GM21737 (cell line): Measurements from ENCODE around the gene CDH12.

Experiments
- ATAC-seq: cut with Tn5 transposase; IDR thresholded peaks from one replicate; pipeline ENCODE4 v1.9.1; 2021; ENCODE audit warnings: mild to moderate bottlenecking, moderate library complexity; ENCODE audit not compliant: unreplicated experiment

Gene CDH12

DNA sequence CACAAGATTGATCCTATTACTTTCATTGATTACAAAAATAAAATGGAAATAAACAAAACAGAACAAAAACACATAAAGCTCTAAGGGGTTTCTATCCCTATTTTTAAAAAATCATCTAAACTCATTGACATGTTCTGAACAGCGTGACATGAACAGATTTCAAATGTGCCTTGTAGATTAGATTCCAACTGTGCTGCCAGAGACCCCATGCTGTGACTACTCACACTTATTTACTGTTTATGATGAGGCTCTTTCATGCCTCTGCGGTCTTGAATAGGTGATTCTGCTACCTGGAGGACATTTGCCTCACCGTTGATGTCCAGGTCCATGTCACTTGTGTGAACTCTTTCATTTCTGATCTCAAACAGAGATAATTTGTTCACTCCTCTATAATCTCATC is 990.2 kb downstream of the CDH12 start:
- no peak for ATAC-seq

DNA sequence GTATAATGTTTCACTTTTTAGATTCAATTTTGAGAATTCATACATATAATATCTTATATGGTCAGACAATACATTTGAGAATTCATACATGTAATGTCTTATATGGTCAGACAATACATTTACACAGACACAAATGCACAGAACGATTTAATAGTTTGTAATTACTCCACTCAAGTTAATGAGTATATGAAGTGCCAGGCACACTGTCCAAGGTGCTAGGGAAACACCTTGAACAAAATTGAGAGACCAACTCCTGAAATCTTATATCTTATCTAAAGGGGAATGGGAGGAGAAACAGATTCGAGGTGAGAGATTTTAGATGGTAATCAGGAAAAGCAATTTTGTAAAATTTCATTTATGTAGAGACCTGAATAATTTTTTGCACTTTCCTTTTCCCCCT is 994.7 kb downstream of the CDH12 start:
- no peak for ATAC-seq

GRCh38 chr5:21856987-21857386 is 996.2 kb downstream of the CDH12 start:
- no peak for ATAC-seq

- ATAC-seq: no peak
Measured at GRCh38 chr5:21847300-21847699, 1005.8 kb downstream of the CDH12 start.

DNA sequence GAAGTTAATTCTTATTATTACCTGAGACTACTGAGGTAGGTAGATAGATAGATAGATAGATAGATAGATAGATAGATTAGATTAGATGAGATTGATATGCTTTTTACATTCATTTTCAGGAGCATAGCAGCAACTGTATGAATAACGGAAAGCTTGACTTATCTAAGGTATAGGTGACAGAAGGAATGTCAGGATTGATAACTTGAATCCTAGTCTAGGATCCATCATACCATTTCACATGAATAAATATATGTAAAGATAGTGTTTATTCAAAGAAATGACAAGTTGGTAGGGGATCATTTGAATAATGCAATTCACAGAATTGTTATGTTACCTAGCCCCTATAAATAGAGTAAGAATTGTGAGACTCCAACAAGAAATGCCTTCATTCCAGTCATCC is 1008.2 kb downstream of the CDH12 start:
- ATAC-seq: no peak

GRCh38 chr5:21834863-21835262 is 1018.3 kb downstream of the CDH12 start:
- no peak for ATAC-seq

DNA sequence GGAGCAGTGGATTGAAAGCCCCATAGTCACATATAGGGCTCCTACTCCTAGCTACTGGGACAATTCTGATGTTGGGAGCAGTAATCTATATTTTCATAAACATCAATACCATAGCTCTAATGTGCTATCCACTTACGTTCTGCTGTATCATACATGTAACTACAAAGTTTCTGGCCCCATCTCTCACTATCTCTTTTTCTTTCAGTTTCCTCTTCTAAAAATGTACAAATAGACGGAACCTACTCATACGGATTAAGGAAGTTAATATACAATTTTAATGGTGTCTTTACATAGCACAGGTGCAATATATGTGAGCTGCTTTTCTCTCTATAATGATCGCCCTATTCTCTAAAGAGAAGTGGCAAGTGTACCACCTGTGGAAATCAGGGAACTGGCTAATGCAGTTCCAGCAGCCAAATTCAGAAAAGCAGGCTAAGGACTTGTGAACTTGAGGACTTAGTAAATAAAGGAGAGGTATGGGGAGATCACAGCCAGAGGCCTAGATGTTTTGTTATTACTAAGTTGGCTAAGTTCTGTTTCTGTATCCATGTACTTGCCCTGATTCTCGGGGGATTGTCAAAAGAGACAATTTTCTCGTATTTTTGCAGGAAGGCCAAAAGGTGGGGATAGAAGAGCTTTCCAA is 1021.9 kb downstream of the CDH12 start:
- ATAC-seq: peak; percentile 96

- ATAC-seq: no peak
Measured at GRCh38 chr5:21826884-21827283, 1026.3 kb downstream of the CDH12 start.

DNA sequence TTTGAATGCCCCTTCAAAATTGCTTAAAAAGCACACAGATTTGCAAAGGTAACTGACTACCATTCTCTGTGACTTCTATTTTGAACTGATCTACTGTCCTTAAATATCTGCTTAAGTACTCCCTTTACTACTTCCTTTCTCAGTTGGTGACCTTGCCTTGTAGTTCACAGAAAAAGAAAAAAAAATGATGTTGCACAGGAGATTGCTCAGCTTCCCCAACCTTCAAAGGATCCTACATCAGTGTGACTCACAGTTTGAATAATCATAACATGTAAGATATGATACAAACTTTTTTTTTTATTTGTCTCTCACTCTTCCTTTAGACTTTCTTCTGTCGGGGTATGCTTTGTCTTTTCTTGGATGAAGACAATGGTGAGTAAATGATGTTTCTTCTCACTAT is 1029.6 kb downstream of the CDH12 start:
- ATAC-seq: no peak

DNA sequence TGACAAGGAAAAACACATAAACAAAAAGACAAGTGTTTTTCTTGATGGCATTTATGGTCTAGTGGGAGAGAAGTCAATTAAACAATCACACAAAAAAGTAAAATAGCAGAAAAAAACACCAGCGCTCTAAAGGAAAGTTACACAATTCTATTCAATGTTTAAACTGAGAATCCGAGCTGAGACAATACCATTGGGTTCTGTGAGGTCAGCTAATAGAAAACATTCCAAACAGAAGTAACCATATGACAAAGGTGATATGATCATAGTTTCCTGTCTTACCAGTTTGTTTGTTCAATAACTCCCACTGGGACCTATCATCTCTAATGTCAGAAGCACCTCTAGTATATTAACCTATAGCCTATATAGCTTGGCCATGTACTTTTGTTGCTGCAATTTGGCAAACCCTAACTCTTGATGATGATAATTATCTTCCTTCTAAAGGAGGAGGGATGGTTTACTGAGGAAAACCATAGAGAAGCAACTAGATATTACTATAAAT is 1030.0 kb downstream of the CDH12 start:
- no peak for ATAC-seq

GRCh38 chr5:21820527-21820926 is 1032.6 kb downstream of the CDH12 start:
- no peak for ATAC-seq

DNA sequence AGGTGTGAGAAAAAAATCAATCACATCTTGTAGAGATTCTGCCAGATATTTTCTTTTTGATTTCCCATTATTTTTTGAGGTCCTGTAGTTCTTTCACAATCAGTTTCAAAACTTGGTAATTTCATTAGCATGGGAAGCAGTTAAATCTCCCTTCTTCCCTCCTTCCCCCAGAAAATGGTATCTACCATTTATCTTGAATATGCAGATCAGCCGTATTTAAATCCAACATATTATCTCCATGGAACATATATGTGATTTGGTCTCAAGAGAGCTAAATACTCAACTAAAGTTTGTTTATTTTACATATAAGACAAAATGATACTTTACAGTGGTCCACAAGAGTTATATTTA is 1034.8 kb downstream of the CDH12 start:
- no peak for ATAC-seq

- no peak for ATAC-seq
Measured at GRCh38 chr5:21817668-21818369, 1035.3 kb downstream of the CDH12 start.

GRCh38 chr5:21810737-21811316 is 1042.3 kb downstream of the CDH12 start:
- ATAC-seq: no peak

- no peak for ATAC-seq
Measured at GRCh38 chr5:21809611-21810010, 1043.5 kb downstream of the CDH12 start.

- no peak for ATAC-seq
Measured at GRCh38 chr5:21807953-21808352, 1045.2 kb downstream of the CDH12 start.

DNA sequence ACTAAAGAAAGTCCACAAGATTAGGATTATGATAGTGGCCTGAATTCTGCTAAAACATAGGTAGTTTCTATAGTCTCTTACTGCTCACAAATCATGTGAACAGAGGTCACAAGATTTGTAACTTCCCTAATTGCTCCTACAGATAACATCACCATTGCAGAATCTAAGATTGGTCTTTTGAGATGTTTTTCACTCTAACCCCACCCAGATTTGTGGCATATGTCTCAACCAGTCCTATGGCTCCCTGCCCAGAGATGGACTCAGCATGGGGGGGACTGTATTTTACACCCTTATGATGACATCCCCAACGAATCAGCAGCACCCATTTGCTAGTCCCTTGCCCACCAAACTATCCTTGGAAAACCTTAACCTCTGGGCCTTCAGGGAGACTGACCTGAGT is 1046.2 kb downstream of the CDH12 start:
- no peak for ATAC-seq

DNA sequence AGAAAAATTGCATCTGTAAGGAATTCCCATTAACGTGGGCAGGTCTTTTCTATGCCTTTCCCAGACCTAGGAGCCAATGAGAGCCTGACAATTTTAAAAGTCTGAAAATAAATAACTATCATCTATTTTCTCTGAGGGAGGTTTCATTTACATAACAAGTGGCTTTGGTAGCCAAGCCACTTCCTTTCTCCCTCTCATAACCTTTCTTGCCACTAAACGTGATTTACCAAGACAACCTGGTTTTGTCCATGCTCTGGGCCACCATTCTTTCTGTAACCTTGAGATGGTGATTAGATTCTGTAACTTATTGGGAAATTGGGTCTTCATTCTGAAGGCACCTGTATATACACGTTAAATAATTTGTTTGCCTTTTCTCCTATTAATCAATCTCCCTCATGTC is 1046.9 kb downstream of the CDH12 start:
- ATAC-seq: no peak

DNA sequence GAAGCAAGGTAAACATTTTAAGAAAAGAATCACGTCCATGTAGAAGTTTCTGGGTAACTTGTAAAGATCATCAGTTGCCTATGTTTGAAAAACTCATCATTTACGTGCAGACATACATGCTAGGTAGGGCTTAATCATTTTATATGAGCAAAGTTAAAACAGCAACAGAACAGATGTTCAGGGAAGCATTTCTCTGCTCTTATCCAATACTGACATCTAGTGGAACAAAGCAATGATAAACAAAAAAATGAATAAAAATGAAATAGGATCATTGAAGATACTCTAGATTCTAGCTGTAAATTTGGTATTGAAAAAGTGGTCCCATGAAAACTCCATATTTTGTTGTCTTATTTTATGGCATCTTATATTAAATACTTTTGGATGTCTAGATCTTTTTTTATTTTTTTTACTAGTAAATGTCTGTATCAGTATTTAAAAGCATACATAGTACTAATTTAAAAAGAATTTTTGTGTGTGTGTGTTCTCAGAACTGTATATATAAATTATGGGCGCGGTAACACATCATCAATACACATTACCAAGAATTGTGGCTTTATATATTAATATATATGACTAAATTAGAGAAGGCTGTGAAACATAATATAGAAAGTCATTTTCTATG is 1050.2 kb downstream of the CDH12 start:
- ATAC-seq: no peak

GRCh38 chr5:21802100-21802499 is 1051.0 kb downstream of the CDH12 start:
- no peak for ATAC-seq

DNA sequence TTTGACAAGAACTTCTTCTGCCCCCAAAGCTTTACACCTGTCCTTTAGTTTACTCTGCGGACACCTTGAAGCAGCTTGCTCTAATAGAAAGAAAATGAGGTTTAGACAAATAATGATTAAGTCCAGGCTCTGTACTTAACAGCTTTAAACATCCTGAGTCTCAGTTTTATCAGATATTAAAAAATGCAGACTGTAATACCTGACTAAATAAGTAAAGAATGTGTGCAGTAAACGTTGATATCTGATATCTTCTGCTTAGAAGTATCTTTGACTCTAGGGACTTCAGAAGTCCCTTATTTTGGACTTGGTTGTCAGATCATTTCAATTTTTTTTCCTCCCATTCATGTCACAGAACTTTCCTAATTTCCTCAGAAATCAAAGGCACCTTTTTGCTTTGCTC is 1060.4 kb downstream of the CDH12 start:
- ATAC-seq: no peak

DNA sequence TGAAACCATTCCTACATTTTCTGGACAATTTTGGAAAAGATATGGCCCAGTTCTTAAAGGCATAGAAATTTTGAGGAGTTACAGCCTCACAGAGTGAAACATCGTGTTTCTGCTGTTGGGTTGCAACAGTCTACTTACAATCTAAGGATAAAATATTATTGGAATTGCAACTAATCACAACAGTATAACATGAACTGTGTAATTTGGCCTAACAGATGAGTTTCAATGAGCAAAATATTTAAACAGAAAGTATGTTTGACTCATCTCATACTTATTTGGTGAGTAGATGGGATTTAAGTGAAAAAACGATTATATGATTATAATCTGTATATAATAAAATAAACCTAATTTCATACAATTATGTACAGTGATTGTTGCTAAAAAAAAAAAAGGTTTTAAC is 1061.8 kb downstream of the CDH12 start:
- ATAC-seq: no peak
